ENCODE data around the gene TMEM151A.

The TMEM151A gene

GRCh38 chr11:66268952-66269905 is 22.5 kb upstream of the TMEM151A start:
- Histone ChIP-seq H3K36me3 (ENCODE audit: insufficient read depth, low read length) (peaks cover 33% of the 10 kb centered on the region; the same call in 1 of the 2 replicates), H3K27me3 (ENCODE audit: insufficient read depth, low read length, poor library complexity, severe bottlenecking) (no peaks in the 10 kb centered on the region), H3K79me2 (ENCODE audit: insufficient read depth, low read length) (peaks cover 36% of the 10 kb centered on the region), H3K9ac (ENCODE audit: low read depth, low read length, poor library complexity, severe bottlenecking) (peak overlapping the region; percentile 96), H3F3A (ENCODE audit: low read depth) (no peaks in the 10 kb centered on the region), H4K20me1 (ENCODE audit: insufficient read depth, low read length, poor library complexity, severe bottlenecking) (peaks cover 22% of the 10 kb centered on the region), H3K9me3 (ENCODE audit: insufficient read depth, low read depth, low read length) (no peaks in the 10 kb centered on the region), H3K9me2 (replicated peaks; ENCODE audit: low read depth, low read length) (no peaks in the 10 kb centered on the region), H3K4me1 (ENCODE audit: insufficient read depth, low read length, poor library complexity, severe bottlenecking) (peaks cover 38% of the 10 kb centered on the region), H2AFZ (ENCODE audit: low read length) (peak overlapping the region; percentile 73), H3K4me3 (ENCODE audit: low read length, poor library complexity, severe bottlenecking) (peak overlapping the region; percentile 96), H3K4me2 (ENCODE audit: low read depth, low read length, poor library complexity, severe bottlenecking) (peak overlapping the region; percentile 100)
- TF ChIP-seq CTCF (conservative IDR thresholded peaks at IDR 0.05; ENCODE audit: low read length) (peak; percentile 29), EZH2phosphoT487 (IDR thresholded peaks at IDR 0.05; ENCODE audit: borderline replicate concordance) (no peak)

GRCh38 chr11:66271816-66272215 is 19.9 kb upstream of the TMEM151A start:
- H3K36me3 ChIP-seq (ENCODE audit: insufficient read depth, low read length), result peaks cover 42% of the 10 kb centered on the region; the same call in 1 of the 2 replicates
- no peaks in the 10 kb centered on the region for H3F3A ChIP-seq (ENCODE audit: low read depth)
- TF ChIP-seq EZH2phosphoT487 (IDR thresholded peaks at IDR 0.05; ENCODE audit: borderline replicate concordance) (no peak), CTCF (conservative IDR thresholded peaks at IDR 0.05; ENCODE audit: low read length) (no peak)
- peak overlapping the region; percentile 42 for H3K4me2 ChIP-seq (ENCODE audit: low read depth, low read length, poor library complexity, severe bottlenecking)
- H3K9me3 ChIP-seq (ENCODE audit: insufficient read depth, low read depth, low read length), result no peaks in the 10 kb centered on the region
- no peaks in the 10 kb centered on the region for H3K27me3 ChIP-seq (ENCODE audit: insufficient read depth, low read length, poor library complexity, severe bottlenecking)
- H3K79me2 ChIP-seq (ENCODE audit: insufficient read depth, low read length), result peaks cover 36% of the 10 kb centered on the region
- peaks cover 38% of the 10 kb centered on the region for H3K4me1 ChIP-seq (ENCODE audit: insufficient read depth, low read length, poor library complexity, severe bottlenecking)
- no peak overlapping the region for H3K4me3 ChIP-seq (ENCODE audit: low read length, poor library complexity, severe bottlenecking)
- H2AFZ ChIP-seq (ENCODE audit: low read length), result no peak overlapping the region
- H4K20me1 ChIP-seq (ENCODE audit: insufficient read depth, low read length, poor library complexity, severe bottlenecking), result peaks cover 22% of the 10 kb centered on the region
- no peaks in the 10 kb centered on the region for H3K9me2 ChIP-seq (replicated peaks; ENCODE audit: low read depth, low read length)
- no peak overlapping the region for H3K9ac ChIP-seq (ENCODE audit: low read depth, low read length, poor library complexity, severe bottlenecking)

- Histone ChIP-seq H3F3A (ENCODE audit: low read depth) (no peaks in the 10 kb centered on the region), H3K27me3 (ENCODE audit: insufficient read depth, low read length, poor library complexity, severe bottlenecking) (no peaks in the 10 kb centered on the region), H3K36me3 (ENCODE audit: insufficient read depth, low read length) (peaks cover 42% of the 10 kb centered on the region; the same call in 1 of the 2 replicates), H2AFZ (ENCODE audit: low read length) (no peak overlapping the region), H4K20me1 (ENCODE audit: insufficient read depth, low read length, poor library complexity, severe bottlenecking) (peaks cover 27% of the 10 kb centered on the region), H3K79me2 (ENCODE audit: insufficient read depth, low read length) (peaks cover 36% of the 10 kb centered on the region), H3K4me1 (ENCODE audit: insufficient read depth, low read length, poor library complexity, severe bottlenecking) (peaks cover 45% of the 10 kb centered on the region), H3K9ac (ENCODE audit: low read depth, low read length, poor library complexity, severe bottlenecking) (no peak overlapping the region), H3K4me3 (ENCODE audit: low read length, poor library complexity, severe bottlenecking) (no peak overlapping the region), H3K9me2 (replicated peaks; ENCODE audit: low read depth, low read length) (no peaks in the 10 kb centered on the region), H3K9me3 (ENCODE audit: insufficient read depth, low read depth, low read length) (no peaks in the 10 kb centered on the region), H3K4me2 (ENCODE audit: low read depth, low read length, poor library complexity, severe bottlenecking) (peak overlapping the region; percentile 42)
- TF ChIP-seq CTCF (conservative IDR thresholded peaks at IDR 0.05; ENCODE audit: low read length), result no peak
- TF ChIP-seq EZH2phosphoT487 (IDR thresholded peaks at IDR 0.05; ENCODE audit: borderline replicate concordance), result no peak
Measured at GRCh38 chr11:66272596-66272995, 19.1 kb upstream of the TMEM151A start.
